Stimulated activated effector memory CD8-positive, alpha-beta T cell treated with anti-CD3 and anti-CD28 coated beads, Interleukin-12 subunit alpha, Interleukin-12 subunit beta, amount 100 ng/mL, for 72 hours (primary cell): ENCODE measurements around the gene LMNB1.
"Not testable (repeated sequence)": the region's sequence is repeated elsewhere in the genome, so short reads cannot be mapped to it uniquely, and the experiment has no call there.

Experiments
- ATAC-seq: fragments of 150-1000 bp; cut with Tn5 transposase; 2 replicates; pipeline ENCODE4 v1.10.0; 2021
- DNase-seq, 2 donors: peaks; one replicate each; pipeline ENCODE4 v3.0.0; 2021 to 2022; ENCODE audit warnings: low spot score in 2 of 2
- H3K27ac Mint-ChIP-seq: one replicate; pipeline ENCODE4 v1.8.0; 2022; ENCODE audit warnings: mild to moderate bottlenecking, mixed read lengths
- H3K36me3 Mint-ChIP-seq: one replicate; pipeline ENCODE4 v1.8.0; 2022; ENCODE audit warnings: mild to moderate bottlenecking, mixed read lengths
- H3K4me1 Mint-ChIP-seq: one replicate; pipeline ENCODE4 v1.8.0; 2022; ENCODE audit warnings: mixed read lengths
- H3K4me3 Mint-ChIP-seq: one replicate; pipeline ENCODE4 v1.8.0; 2022; ENCODE audit warnings: mild to moderate bottlenecking, mixed read lengths
- H3K9me3 Mint-ChIP-seq: one replicate; pipeline ENCODE4 v1.8.0; 2022; ENCODE audit warnings: mixed read lengths

Gene LMNB1

GRCh38 chr5:126836778-126837177, 59.8 kb downstream of the LMNB1 start:
- peaks cover 83% of the 10 kb centered on the region for H3K36me3 Mint-ChIP-seq

GRCh38 chr5:126837242-126837641, 60.3 kb downstream of the LMNB1 start:
- no peak overlapping the region for H3K4me3 Mint-ChIP-seq
- no peak overlapping the region for H3K27ac Mint-ChIP-seq
- H3K36me3 Mint-ChIP-seq, result peaks cover 78% of the 10 kb centered on the region
- peaks cover 7% of the 10 kb centered on the region for H3K4me1 Mint-ChIP-seq
- DNase-seq, result no peak
- ATAC-seq, result no peak
- H3K9me3 Mint-ChIP-seq, result no peaks in the 10 kb centered on the region

More at GRCh38 chr5:126836778-126837177, 59.8 kb downstream of the LMNB1 start:
- H3K4me1 Mint-ChIP-seq, result peaks cover 7% of the 10 kb centered on the region
- no peak overlapping the region for H3K27ac Mint-ChIP-seq
- no peak for DNase-seq
- no peak for ATAC-seq
- H3K9me3 Mint-ChIP-seq, result no peaks in the 10 kb centered on the region
- no peak overlapping the region for H3K4me3 Mint-ChIP-seq

- no peaks in the 10 kb centered on the region for H3K9me3 Mint-ChIP-seq
- peaks cover 70% of the 10 kb centered on the region for H3K36me3 Mint-ChIP-seq
- H3K27ac Mint-ChIP-seq, result no peak overlapping the region
These were observed 61.1 kb downstream of the LMNB1 start for GRCh38 chr5:126837906-126838539.

GRCh38 chr5:126839407-126839806, 62.5 kb downstream of the LMNB1 start:
- not testable (repeated sequence) for H3K4me1 Mint-ChIP-seq, H3K4me3 Mint-ChIP-seq, ATAC-seq, DNase-seq, H3K9me3 Mint-ChIP-seq
- Mint-ChIP-seq H3K36me3 (peaks cover 62% of the 10 kb centered on the region), H3K27ac (peak overlapping the region; percentile 29)

More at GRCh38 chr5:126837906-126838539, 61.1 kb downstream of the LMNB1 start:
- Mint-ChIP-seq H3K4me1 (peaks cover 7% of the 10 kb centered on the region), H3K4me3 (no peak overlapping the region)
- ATAC-seq (no peak), DNase-seq (no peak)

- H3K4me3 Mint-ChIP-seq, H3K9me3 Mint-ChIP-seq, ATAC-seq: not testable (repeated sequence)
- Mint-ChIP-seq H3K4me1 (peaks cover 14% of the 10 kb centered on the region), H3K27ac (peak overlapping the region; percentile 69), H3K36me3 (peaks cover 22% of the 10 kb centered on the region)
- peak in 1 of 2 donors; percentile 41 for DNase-seq
These were observed 66.4 kb downstream of the LMNB1 start for GRCh38 chr5:126843375-126843774.

- peaks cover 12% of the 10 kb centered on the region for H3K36me3 Mint-ChIP-seq
These were observed 68.6 kb downstream of the LMNB1 start for GRCh38 chr5:126845470-126846070.

DNA sequence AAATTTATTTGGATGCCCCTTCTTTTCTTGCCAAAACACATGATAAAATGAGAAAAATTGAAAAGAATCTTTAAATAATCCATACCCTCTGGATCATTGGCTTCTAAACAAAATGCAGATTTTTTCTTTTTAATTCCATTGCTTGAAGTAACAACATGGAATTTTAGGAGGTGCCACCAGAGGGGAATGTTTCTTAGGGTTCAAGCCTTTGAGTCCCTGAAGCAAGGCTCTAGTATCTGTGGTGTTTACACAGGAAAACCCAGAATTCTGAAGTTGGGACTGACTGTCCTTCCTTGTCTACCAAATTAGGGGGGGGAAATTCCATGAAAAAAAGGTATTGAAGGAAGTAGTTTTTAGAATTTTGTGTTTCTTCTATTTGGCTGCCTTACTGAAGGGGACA, 69.4 kb downstream of the LMNB1 start:
- DNase-seq (no peak), ATAC-seq (no peak)
- Mint-ChIP-seq H3K4me1 (peaks cover 12% of the 10 kb centered on the region), H3K4me3 (no peak overlapping the region), H3K9me3 (no peaks in the 10 kb centered on the region), H3K36me3 (peaks cover 6% of the 10 kb centered on the region), H3K27ac (no peak overlapping the region)

More at GRCh38 chr5:126845470-126846070, 68.6 kb downstream of the LMNB1 start:
- DNase-seq (peak in 1 of 2 donors; percentile 49), ATAC-seq (peak; percentile 54)
- H3K4me1 Mint-ChIP-seq, result peaks cover 14% of the 10 kb centered on the region
- peak overlapping the region; percentile 81 for H3K27ac Mint-ChIP-seq
- H3K9me3 Mint-ChIP-seq, result not testable (repeated sequence)
- peak overlapping the region; percentile 14 for H3K4me3 Mint-ChIP-seq

DNA sequence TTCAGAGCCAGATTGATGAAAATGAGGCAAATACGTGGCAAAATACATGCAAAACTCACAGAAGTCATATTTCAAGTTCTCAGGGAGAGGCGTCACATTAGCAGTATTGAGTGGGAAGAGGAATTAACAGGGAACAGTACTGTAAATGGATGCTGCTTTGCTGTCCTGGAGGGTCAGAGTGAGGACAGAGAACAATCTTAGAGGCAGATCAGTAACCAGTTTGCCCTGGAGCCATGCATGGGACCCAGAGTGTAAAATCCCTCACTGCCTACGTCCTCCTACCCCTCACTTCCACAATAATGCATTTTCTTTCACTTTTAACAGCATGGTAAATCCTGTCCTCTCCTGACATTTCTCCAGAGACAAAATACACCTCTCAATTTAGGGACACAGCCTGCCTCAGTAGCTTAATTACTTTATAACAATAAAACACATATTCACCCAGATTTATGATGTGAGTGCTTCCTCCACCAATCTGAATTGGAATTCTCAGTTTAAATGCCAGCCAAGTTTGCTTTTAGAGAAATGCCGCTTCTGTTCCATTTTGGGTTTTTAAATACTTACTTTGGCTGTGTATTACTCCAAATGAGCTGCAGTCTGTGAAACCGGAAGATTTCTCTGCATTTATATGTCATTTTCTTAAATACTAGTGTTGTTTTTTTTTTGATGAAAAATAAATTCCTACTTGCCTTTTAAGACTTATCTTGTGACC, 70.0 kb downstream of the LMNB1 start:
- H3K4me3 Mint-ChIP-seq, result no peak overlapping the region
- no peaks in the 10 kb centered on the region for H3K9me3 Mint-ChIP-seq
- peaks cover 7% of the 10 kb centered on the region for H3K4me1 Mint-ChIP-seq
- H3K27ac Mint-ChIP-seq, result peak overlapping the region; percentile 9
- peaks cover 6% of the 10 kb centered on the region for H3K36me3 Mint-ChIP-seq
- ATAC-seq (no peak), DNase-seq (peak in 1 of 2 donors; percentile 34)

DNA sequence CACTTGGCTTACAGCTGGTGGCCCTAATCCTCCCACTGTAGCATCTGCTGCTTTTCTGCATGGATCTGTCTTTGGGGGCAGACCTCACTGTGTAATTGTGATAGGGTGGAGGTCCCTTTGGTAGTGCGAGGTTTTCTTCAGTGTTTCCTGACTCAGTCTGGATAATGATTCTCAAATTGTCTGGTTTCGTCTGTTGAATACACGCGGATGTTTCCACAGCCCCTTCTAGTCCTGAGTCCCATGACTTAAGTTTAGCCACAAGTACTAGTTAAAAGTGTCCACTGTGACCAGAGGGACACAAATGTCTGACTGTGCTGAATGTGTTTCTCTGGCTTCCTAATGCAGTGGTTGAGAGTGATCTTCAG, 70.5 kb downstream of the LMNB1 start:
- DNase-seq (no peak), ATAC-seq (no peak)
- H3K4me1 Mint-ChIP-seq, result peaks cover 9% of the 10 kb centered on the region
- no peak overlapping the region for H3K4me3 Mint-ChIP-seq
- H3K9me3 Mint-ChIP-seq, result no peaks in the 10 kb centered on the region
- H3K27ac Mint-ChIP-seq, result peak overlapping the region; percentile 9
- peaks cover 6% of the 10 kb centered on the region for H3K36me3 Mint-ChIP-seq

DNA sequence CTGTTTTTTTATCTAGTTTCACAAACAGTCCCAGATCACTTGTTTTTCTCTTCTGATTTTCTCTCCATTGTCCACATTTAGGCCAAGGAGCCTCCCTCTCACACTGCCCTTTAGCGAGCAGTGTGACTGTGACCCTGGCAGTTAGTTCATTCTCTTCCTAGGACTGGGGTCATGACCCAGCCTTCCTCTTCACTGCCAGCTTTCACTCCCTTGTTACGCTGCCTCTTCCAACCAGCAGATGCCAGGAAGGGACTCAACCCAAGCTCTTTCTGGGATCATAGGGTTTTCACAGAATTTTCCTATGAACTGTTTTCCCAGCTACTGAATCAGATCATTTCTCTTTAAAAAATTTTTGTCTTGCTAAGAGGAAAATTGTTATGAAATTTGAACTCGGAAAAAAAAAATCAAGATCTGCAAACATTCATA, 70.9 kb downstream of the LMNB1 start:
- H3K4me3 Mint-ChIP-seq, result no peak overlapping the region
- DNase-seq, result peak in 1 of 2 donors; percentile 30
- H3K36me3 Mint-ChIP-seq, result peaks cover 6% of the 10 kb centered on the region
- H3K27ac Mint-ChIP-seq, result no peak overlapping the region
- H3K9me3 Mint-ChIP-seq, result no peaks in the 10 kb centered on the region
- peaks cover 13% of the 10 kb centered on the region for H3K4me1 Mint-ChIP-seq
- ATAC-seq, result no peak

DNA sequence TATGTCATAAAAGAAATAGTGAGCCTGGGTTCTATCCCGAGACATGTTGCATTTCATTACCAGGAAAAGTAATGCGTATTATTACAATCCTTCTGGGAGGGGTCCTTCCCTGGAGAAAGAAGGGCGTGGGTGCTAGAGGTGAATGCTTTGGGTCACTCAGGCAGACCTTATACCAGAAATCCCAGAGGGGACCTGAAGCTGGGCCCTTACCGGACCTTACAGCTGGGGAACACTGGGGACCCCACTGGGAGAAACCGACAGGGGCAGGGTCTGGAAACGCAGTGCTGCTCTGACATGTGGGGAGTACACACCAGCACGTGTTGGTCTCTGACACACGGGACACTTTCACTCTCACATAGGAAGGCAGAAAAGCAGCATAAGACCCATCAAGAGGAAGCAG, 71.3 kb downstream of the LMNB1 start:
- Mint-ChIP-seq H3K27ac (no peak overlapping the region), H3K4me3 (no peak overlapping the region), H3K9me3 (no peaks in the 10 kb centered on the region), H3K36me3 (peaks cover 4% of the 10 kb centered on the region), H3K4me1 (peaks cover 17% of the 10 kb centered on the region)
- DNase-seq (no peak), ATAC-seq (no peak)

- Mint-ChIP-seq H3K4me3 (no peak overlapping the region), H3K27ac (no peak overlapping the region), H3K36me3 (no peaks in the 10 kb centered on the region), H3K9me3 (no peaks in the 10 kb centered on the region), H3K4me1 (peaks cover 24% of the 10 kb centered on the region)
- DNase-seq (no peak), ATAC-seq (no peak)
These were observed 72.3 kb downstream of the LMNB1 start for GRCh38 chr5:126849101-126849678.

- ATAC-seq, result no peak
- Mint-ChIP-seq H3K27ac (no peak overlapping the region), H3K4me3 (no peak overlapping the region), H3K9me3 (no peaks in the 10 kb centered on the region), H3K36me3 (no peaks in the 10 kb centered on the region), H3K4me1 (peaks cover 24% of the 10 kb centered on the region)
- DNase-seq, result no peak
These were observed 74.6 kb downstream of the LMNB1 start for GRCh38 chr5:126851501-126852011.

- no peak for DNase-seq
- H3K4me1 Mint-ChIP-seq, result peaks cover 24% of the 10 kb centered on the region
- H3K36me3 Mint-ChIP-seq, result no peaks in the 10 kb centered on the region
These were observed 75.2 kb downstream of the LMNB1 start for GRCh38 chr5:126852091-126852571.

DNA sequence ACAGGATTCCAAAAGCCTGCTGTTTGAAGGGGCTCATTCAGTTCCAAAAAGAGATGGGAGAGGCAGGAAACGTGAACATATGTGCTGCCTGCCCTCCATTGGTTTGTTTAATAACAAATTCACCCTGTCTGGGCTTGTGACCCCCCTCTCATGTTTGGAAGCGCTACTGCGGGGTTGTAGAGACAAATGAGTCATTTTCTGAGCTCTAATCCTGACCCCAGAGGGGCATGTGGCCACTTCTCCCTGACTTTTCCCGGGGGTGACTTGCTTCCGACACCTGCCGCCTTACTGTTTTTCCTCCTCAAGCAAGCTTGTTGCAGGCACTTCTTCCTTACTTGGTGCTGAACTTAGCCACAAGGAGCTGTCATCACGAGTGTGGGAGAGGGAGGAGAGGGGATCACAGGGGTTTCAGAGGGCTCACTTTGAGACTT, 75.9 kb downstream of the LMNB1 start:
- Mint-ChIP-seq H3K27ac (no peak overlapping the region), H3K9me3 (no peaks in the 10 kb centered on the region), H3K4me1 (peaks cover 24% of the 10 kb centered on the region), H3K4me3 (peak overlapping the region; percentile 66), H3K36me3 (no peaks in the 10 kb centered on the region)
- no peak for DNase-seq
- ATAC-seq, result no peak

More at GRCh38 chr5:126852091-126852571, 75.2 kb downstream of the LMNB1 start:
- peak; percentile 62 for ATAC-seq
- H3K9me3 Mint-ChIP-seq, result no peaks in the 10 kb centered on the region
- H3K4me3 Mint-ChIP-seq, result peak overlapping the region; percentile 66
- H3K27ac Mint-ChIP-seq, result no peak overlapping the region
